Peyer's patch (tissue), 4 donors: ENCODE results near the gene KCNG1. TPM values are rescaled to one million over a fixed set of nuclear protein-coding genes. Genes with fewer than 3 reads are reported as not detected.

Source experiments
- DNase-seq, 3 donors: peaks; one replicate each; pipeline ENCODE4 v3.0.0-alpha.2; 2017 to 2019
- H3K27ac ChIP-seq, 4 donors: fragments of 200-600 bp; sonication (generic); one replicate each; pipeline ENCODE4 v1.5.1; 2016 to 2019
- H3K27me3 ChIP-seq, 2 donors: fragments of 200-600 bp; sonication (generic); one replicate each; pipeline ENCODE4 v1.5.1; 2019
- H3K36me3 ChIP-seq, 3 donors: fragments of 200-600 bp; sonication (generic); one replicate each; pipeline ENCODE4 v1.5.1; 2016 to 2019
- H3K4me1 ChIP-seq, 4 donors: fragments of 200-600 bp; sonication (generic); one replicate each; pipeline ENCODE4 v1.5.1; 2016 to 2019
- H3K4me3 ChIP-seq, 4 donors: fragments of 200-600 bp; sonication (generic); 1 replicate in 3 of 4; 2 replicates in 1 of 4; pipeline ENCODE4 v1.5.1; 2016 to 2019; ENCODE audit warnings: mild to moderate bottlenecking in 1 of 4
- H3K9me3 ChIP-seq, 4 donors: fragments of 200-600 bp; sonication (generic); one replicate each; pipeline ENCODE4 v1.5.1; 2016 to 2019; ENCODE audit warnings: mild to moderate bottlenecking in 1 of 4
- POLR2A ChIP-seq, 2 donors: fragments of 450-650 bp; IDR thresholded peaks; one replicate each; pipeline ENCODE4 v1.5.1; 2017; ENCODE audit warnings: antibody characterized with exemption in 2 of 2, mild to moderate bottlenecking in 2 of 2, moderate library complexity in 2 of 2
- total RNA-seq, 4 donors: library from RNA; depleted of rRNA; stranded (reverse); fragments of >200 nt; gene quantifications; one replicate each; pipeline ENCODE4 v1.1.0, GENCODE V29; 2016
- TF ChIP-seq, protein P1 (sequence below), 6 experiments: fragments of 450-650 bp in 4 of 6; fragments of 200-600 bp in 2 of 6; sonication (generic) in 1 of 6; IDR thresholded peaks; one replicate each; pipeline ENCODE4 v1.5.1; 2017 to 2019; ENCODE audit warnings: antibody characterized with exemption in 6 of 6, mild to moderate bottlenecking in 3 of 6, moderate library complexity in 1 of 6

The KCNG1 gene, protein sequence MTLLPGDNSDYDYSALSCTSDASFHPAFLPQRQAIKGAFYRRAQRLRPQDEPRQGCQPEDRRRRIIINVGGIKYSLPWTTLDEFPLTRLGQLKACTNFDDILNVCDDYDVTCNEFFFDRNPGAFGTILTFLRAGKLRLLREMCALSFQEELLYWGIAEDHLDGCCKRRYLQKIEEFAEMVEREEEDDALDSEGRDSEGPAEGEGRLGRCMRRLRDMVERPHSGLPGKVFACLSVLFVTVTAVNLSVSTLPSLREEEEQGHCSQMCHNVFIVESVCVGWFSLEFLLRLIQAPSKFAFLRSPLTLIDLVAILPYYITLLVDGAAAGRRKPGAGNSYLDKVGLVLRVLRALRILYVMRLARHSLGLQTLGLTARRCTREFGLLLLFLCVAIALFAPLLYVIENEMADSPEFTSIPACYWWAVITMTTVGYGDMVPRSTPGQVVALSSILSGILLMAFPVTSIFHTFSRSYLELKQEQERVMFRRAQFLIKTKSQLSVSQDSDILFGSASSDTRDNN
- total RNA-seq = 10 to 100 TPM in 2 of 4 donors, 1 to 10 TPM in 1, not detected in 1; 3.7 to 33.9 (median 17.7) TPM

DNA sequence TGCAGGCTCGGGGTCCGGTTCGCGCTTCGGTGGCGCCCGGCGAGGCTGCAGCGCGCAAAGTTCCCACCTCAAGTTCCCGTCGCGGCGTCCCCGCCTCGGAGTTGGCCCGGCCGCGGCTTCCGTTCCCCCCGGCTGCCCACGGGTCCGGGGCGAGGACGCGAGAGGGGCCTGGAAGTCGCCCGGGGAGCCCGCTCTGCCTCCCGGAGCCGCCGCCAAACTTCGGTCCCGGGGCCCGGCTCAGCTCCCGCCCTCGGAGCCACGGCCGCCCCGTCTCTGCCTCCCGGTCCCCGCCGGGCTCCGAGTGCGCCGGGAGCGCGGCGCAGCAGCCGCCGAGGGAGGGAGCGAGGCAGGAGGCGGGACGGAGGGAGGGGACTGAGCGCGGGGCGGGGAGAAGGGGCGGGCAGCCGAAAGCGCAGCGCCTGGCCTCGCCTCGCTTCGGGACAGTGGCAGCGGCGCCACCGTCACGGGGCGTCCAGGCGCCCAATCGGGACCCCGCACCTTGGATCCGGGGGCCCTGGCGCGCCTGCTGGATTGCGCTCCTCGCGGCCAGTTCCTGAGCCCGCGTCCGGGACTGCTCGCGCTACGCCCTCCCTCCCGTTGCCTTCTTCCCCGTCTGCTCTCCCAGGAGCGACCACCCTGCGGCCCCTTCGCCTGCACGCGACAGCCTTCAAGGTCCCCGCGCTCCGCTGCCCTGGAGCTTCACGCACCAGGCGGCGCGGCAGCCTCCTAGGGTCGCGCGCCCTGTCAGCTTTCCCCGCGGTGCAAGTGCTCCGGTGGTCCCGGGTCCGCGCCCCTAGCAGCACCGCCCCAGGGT lies at the start of gene KCNG1:
TSS of gene KCNG1 (minus strand) at position 305 of the 814 bp plus-strand sequence. CDS start 12,769 bp downstream, outside the sequence.
- Histone ChIP-seq H3K4me3 (peak within 1 kb of the TSS; percentile 29 to 73 (median 52)), H3K27me3 (peaks cover 0 to 7% of the 10 kb centered on the region in 2 donors), H3K36me3 (no peaks in the 10 kb centered on the region), H3K9me3 (no peaks in the 10 kb centered on the region), H3K27ac (peak within 1 kb of the TSS in 1 of 4 donors; percentile 46), H3K4me1 (peaks cover 0 to 13% (median 6%) of the 10 kb centered on the region in 4 donors)
- DNase-seq = peak; percentile 20 to 89 (median 77)
- peak; percentile 56 to 78 for TF ChIP-seq POLR2A (IDR thresholded peaks at IDR 0.05)
- TF ChIP-seq, protein P1, sequence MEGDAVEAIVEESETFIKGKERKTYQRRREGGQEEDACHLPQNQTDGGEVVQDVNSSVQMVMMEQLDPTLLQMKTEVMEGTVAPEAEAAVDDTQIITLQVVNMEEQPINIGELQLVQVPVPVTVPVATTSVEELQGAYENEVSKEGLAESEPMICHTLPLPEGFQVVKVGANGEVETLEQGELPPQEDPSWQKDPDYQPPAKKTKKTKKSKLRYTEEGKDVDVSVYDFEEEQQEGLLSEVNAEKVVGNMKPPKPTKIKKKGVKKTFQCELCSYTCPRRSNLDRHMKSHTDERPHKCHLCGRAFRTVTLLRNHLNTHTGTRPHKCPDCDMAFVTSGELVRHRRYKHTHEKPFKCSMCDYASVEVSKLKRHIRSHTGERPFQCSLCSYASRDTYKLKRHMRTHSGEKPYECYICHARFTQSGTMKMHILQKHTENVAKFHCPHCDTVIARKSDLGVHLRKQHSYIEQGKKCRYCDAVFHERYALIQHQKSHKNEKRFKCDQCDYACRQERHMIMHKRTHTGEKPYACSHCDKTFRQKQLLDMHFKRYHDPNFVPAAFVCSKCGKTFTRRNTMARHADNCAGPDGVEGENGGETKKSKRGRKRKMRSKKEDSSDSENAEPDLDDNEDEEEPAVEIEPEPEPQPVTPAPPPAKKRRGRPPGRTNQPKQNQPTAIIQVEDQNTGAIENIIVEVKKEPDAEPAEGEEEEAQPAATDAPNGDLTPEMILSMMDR (IDR thresholded peaks at IDR 0.05) = no peak

GRCh38 chr20:51070621-51071020 lies 47.7 kb upstream of the KCNG1 start:
- no peak for TF ChIP-seq POLR2A (IDR thresholded peaks at IDR 0.05)
- TF ChIP-seq, protein P1 (IDR thresholded peaks at IDR 0.05) = no peak
- H3K27me3 ChIP-seq = no peaks in the 10 kb centered on the region

DNA sequence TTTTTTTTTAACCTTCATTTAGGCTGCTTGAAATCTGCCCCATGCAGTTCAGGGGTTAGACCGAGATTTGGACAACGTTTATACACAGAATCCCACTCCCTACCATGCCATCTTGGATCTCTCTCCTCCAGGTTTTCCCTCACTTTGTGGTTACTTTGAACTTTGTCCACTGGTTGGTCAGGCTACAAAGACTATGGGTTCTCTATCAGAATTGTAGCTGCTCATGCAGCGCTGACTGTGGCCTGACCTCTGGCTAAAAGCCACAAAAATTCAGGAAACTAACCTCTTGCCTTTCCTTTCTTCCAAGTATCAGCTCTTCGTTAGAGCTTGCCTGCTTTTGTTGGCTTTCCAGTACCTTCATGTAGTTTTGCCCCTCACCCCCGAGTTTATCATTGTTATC lies 44.9 kb upstream of the KCNG1 start:
- Histone ChIP-seq H3K27ac (no peak overlapping the region), H3K36me3 (no peaks in the 10 kb centered on the region), H3K9me3 (no peaks in the 10 kb centered on the region), H3K4me3 (no peak overlapping the region), H3K27me3 (no peaks in the 10 kb centered on the region), H3K4me1 (no peaks in the 10 kb centered on the region)
- DNase-seq = no peak
- TF ChIP-seq, protein P1 (IDR thresholded peaks at IDR 0.05) = no peak
- TF ChIP-seq POLR2A (IDR thresholded peaks at IDR 0.05) = no peak

More at GRCh38 chr20:51070621-51071020, 47.7 kb upstream of the KCNG1 start:
- no peak overlapping the region for H3K4me3 ChIP-seq
- no peak overlapping the region for H3K27ac ChIP-seq
- H3K36me3 ChIP-seq = no peaks in the 10 kb centered on the region
- no peaks in the 10 kb centered on the region for H3K9me3 ChIP-seq
- no peaks in the 10 kb centered on the region for H3K4me1 ChIP-seq
- DNase-seq = no peak

DNA sequence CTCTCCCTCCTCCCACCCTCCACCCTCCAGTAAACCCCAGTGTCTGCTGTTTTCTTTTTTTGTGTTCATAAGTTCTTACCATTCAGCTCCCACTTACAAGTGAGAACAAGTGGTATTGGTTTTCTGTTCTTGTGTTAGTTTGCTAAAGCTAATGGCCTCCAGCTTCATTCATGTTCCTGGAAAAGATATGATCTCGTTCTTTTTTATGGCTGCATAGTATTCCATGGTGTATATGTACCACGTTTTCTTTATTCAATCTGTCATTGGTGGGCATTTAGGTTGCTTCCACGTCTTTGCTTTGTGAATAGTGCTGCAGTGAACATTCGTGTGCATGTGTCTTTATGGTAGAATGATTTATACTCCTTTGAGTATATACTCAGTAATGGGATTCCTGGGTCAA lies 42.7 kb upstream of the KCNG1 start:
- no peak overlapping the region for H3K4me3 ChIP-seq
- no peak for DNase-seq
- H3K27me3 ChIP-seq = no peaks in the 10 kb centered on the region
- no peak overlapping the region for H3K27ac ChIP-seq
- H3K36me3 ChIP-seq = no peaks in the 10 kb centered on the region
- no peak for TF ChIP-seq POLR2A (IDR thresholded peaks at IDR 0.05)
- TF ChIP-seq, protein P1 (IDR thresholded peaks at IDR 0.05) = no peak
- H3K9me3 ChIP-seq = no peaks in the 10 kb centered on the region
- no peaks in the 10 kb centered on the region for H3K4me1 ChIP-seq

- no peaks in the 10 kb centered on the region for H3K4me1 ChIP-seq
- no peak for DNase-seq
- H3K27me3 ChIP-seq = no peaks in the 10 kb centered on the region
- no peak overlapping the region for H3K27ac ChIP-seq
- TF ChIP-seq, protein P1 (IDR thresholded peaks at IDR 0.05) = no peak
- TF ChIP-seq POLR2A (IDR thresholded peaks at IDR 0.05) = no peak
- H3K4me3 ChIP-seq = no peak overlapping the region
- H3K36me3 ChIP-seq = no peaks in the 10 kb centered on the region
- no peaks in the 10 kb centered on the region for H3K9me3 ChIP-seq
Measured at GRCh38 chr20:51064137-51064536, 41.2 kb upstream of the KCNG1 start.
